ENCODE results near the gene SMARCD1.

- TF ChIP-seq, protein P1, sequence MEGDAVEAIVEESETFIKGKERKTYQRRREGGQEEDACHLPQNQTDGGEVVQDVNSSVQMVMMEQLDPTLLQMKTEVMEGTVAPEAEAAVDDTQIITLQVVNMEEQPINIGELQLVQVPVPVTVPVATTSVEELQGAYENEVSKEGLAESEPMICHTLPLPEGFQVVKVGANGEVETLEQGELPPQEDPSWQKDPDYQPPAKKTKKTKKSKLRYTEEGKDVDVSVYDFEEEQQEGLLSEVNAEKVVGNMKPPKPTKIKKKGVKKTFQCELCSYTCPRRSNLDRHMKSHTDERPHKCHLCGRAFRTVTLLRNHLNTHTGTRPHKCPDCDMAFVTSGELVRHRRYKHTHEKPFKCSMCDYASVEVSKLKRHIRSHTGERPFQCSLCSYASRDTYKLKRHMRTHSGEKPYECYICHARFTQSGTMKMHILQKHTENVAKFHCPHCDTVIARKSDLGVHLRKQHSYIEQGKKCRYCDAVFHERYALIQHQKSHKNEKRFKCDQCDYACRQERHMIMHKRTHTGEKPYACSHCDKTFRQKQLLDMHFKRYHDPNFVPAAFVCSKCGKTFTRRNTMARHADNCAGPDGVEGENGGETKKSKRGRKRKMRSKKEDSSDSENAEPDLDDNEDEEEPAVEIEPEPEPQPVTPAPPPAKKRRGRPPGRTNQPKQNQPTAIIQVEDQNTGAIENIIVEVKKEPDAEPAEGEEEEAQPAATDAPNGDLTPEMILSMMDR (IDR thresholded peaks at IDR 0.05), result no peak
- TF ChIP-seq POLR2A (IDR thresholded peaks at IDR 0.05) (peak in 1 of 4 donors; percentile 48), POLR2AphosphoS5 (IDR thresholded peaks at IDR 0.05) (peak in 1 of 2 donors; percentile 47), EP300 (IDR thresholded peaks at IDR 0.05) (no peak)
Measured at GRCh38 chr12:50103767-50104321, 18.7 kb downstream of the SMARCD1 start, which contains the start of gene GPD1.

Measured in upper lobe of left lung (tissue), 4 donors.